Measurements from ENCODE around the gene ACO1. TPM values are rescaled to one million over a fixed set of nuclear protein-coding genes. Genes with fewer than 3 reads are reported as not detected.
"Not testable (repeated sequence)": the region's sequence is repeated elsewhere in the genome, so short reads cannot be mapped to it uniquely, and the experiment has no call there.

Gene ACO1
- 21.8 and 28.4 TPM in 2 replicates for total RNA-seq

DNA sequence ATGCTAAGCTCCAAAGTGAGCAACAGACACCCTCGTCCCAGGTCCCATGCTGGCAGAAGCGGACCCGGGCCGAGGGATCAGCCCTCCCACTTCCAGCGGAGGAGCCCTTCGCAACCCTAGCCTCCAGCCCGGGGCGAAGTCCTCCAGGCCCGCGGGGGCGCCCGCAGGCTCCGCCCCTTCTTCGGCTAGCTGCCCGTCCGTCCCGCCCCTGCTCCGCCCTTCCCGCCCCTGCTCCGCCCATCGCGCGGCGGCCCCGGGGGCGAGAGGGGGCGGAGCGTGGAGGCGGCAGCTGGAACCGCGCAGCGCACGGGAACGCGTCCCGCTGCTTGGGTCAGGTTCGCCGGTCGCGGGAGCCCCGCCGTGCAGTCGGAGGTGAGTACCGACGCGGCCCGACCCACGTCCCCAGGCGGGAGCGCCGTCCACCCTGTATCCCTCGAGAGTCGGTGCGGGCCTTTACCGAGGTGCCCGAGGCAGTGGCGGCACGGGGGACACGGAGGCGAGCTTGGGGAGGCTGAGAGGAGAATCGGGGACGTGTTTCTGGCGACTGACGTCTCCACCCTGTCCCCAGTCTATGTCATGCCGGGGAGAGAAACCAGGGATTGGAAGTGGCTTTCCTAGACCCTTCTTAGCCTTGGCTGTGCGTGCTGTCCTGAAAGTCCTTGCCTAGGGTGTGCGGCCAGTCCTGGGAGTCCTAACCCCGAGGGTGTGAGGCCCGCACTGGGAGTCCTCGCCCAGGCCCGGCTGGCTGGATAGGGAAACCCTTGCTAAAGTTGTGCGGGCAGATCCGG, at the start of gene ACO1:
Gene ACO1, plus strand, starts transcription at position 280 of the 788 bp plus-strand sequence. CDS start 20,864 bp downstream, outside the sequence.
- DNase-seq (ENCODE audit: low read depth in 2 of 2): peak; percentile 87 to 89

DNA sequence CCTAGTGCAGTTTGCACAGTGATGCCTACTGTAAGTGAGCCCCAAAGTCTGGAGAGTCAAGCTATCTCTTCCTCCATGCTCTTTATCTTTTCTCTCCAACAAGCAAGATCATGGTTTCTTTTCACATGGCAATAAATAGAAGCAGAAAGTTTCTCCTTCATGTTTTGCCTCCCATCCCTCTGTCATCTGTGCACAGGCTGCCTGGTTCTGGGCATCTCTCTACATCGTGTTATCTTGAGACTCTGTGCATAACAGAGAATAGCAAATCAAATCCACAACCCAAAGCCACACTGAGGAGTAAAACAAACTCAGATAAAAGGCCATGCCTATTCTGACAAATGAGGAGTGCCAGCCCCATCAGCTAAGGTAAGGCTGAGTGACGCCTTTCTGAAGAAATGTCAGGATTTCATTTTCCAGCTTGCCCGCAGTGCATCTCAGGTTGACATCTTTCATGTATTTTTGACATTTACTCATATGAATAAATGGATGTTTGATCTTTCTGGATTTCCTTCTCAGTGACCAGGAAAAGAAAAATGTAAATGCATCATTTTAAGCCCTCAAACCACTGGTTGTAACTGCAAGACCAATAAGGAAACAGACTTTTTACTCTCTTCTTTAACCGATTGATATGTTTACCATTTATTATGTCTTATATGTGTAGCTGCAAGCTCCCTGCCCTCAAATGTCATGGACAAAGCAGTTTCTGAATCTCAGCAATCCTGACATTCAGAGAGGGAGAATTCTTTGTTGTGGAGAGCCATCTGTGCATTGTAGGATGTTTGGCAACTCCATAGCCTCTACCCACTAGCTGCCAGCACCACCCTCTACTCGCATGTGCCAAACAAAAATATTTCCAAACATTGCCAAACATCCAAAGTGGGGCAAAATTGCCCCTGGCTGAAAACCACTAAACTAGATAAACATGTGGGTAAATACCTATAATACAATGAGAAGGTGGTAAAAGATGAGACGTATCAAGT, 49.2 kb upstream of the ACO1 start:
- no peak for DNase-seq (ENCODE audit: low read depth in 2 of 2)

DNA sequence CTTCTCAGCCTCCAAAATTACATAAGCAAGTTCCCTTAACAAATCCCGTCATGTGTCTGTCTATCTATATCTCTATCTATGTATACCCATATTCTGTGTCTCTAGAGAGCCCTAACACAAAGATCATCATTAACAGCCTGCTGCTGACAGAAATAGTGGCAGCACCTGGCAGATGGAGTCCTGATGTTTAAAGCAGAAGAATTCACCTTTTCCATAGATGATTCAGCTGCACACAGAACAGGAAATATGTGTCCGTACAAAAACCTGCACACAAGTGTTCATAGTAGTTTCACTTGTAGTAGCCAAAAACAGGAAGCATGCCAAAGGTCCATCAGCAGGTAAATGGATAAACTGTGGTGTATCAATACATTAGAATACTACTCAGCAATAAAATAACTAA, 45.0 kb upstream of the ACO1 start:
- peak in 1 of 2 donors; percentile 9 for DNase-seq (ENCODE audit: low read depth in 2 of 2)

DNA sequence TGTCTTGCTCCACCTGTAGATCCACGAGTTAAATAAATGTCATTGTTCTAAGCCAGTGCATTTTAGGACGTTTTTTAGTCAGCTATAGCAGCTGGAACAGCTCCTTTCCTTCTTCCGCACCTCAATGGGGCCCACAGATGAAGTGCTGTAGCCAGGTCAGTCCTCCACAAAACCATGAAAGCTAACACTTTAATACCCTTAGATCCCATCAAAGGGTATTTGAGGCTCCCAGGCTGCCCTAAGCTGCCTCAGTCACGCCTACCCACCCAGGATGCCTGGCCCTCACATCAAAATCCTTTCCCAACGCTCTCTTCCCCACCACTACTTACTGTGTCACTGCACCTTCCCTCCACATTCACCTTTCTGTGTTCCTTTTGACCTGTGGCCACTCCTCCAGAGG, 44.1 kb upstream of the ACO1 start:
- DNase-seq (ENCODE audit: low read depth in 2 of 2): no peak

- DNase-seq (ENCODE audit: low read depth in 2 of 2): peak; percentile 22 to 53
These were observed 39.8 kb upstream of the ACO1 start for GRCh38 chr9:32344551-32345182.

DNA sequence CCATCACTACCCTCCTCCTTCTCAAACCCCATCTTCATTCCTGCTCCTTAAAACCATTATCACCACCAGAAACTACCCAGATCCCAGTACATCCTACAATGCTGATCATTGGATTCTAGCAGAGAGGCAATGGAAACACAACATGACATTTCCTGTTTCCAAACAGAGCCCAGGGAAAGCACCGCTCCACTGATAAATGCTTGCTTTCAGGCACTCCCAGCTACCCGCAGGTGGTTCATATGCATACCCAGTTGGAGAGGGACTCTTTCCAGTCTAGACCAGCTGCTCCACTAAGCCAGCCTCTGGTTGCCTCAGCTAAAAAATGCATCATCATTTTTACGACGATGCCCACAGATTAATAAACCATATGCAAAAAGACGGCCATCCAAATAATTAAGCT, 39.2 kb upstream of the ACO1 start:
- DNase-seq (ENCODE audit: low read depth in 2 of 2): peak in 1 of 2 donors; percentile 28

DNA sequence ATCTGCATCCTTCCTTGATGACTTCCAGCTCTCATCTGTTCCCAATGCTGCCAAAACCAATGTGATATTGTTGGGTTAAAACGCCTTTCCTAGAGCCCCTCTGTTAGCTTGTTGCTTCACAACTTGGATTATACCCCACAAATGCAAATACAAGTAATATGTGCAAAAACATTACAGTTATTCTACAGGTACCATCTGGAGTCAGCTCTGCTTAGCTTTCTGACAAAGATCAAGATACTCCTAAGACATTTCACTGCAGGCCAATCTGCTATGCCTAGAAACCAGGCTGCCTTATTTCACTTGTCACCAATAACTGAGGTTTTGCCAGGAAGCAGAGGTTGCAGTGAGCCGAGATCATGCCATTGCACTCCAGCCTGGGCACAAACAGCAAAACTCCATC, 36.9 kb upstream of the ACO1 start:
- DNase-seq (ENCODE audit: low read depth in 2 of 2): no peak

DNA sequence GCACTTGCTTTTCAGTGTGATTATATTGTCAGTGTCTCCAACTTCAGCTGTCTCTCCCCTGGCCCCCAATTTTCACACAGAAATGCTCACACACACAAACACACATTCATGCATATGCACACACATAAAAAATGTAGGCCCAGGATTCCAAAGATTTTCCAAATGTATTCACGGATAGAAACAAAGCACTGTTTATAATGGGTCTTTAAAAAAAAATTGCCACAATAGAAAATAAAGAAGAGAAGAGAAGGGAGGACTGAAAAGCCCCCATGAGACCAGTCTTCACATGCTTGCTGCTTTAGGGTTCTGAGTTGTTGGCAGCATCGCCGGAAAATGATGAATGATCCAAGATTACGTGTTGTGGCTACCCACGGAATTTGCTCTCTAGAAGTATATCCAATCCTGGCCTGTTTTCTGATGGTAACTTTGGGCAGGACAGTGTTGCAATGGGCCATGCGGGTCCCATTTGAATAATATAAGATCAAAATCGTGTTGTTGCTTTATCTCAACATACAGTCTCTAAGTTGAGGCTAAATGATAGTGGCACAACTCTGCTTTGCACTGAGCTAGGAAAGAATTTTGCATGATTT, 36.2 kb upstream of the ACO1 start:
- no peak for DNase-seq (ENCODE audit: low read depth in 2 of 2)

DNA sequence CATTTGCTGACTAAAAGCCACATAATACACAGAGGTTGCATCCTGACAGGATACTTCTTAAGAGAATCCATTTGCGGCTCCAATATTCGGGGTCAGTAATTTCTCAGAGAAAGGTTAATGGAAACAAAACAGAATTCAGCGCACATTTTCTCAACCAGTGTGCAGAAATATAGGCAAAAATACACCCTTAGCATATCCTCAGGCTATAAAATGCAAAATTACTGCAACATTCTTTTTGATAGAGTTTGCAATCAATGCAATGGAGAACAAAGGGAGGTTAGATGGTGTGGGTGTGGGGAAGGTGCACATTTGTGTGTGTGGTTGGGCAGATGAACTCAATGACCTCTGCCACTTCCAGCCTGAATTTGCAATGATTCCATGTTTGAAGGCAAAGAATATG, 35.4 kb upstream of the ACO1 start:
- DNase-seq (ENCODE audit: low read depth in 2 of 2): no peak

DNA sequence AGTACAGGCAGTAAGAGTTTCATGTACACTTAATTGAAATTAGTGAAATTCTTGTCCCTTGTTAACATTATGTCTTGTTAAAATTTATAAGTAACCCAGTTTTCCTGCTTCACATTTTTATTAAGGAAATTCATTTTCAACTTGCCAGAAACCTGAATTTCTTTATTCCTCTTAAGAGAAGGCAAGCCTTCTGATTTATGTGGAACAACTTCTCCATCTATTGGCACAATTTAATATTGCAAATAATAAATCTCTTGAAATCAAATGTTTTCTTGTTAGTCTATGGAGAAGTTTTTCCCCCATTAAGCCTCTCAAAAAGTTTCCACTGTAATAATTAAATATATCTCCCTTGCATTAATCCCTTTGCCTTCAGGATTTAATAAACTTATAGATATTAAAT, 33.8 kb upstream of the ACO1 start:
- peak; percentile 28 to 44 for DNase-seq (ENCODE audit: low read depth in 2 of 2)

GRCh38 chr9:32351845-32352244, 32.6 kb upstream of the ACO1 start:
- DNase-seq (ENCODE audit: low read depth in 2 of 2): peak in 1 of 2 donors; percentile 3

GRCh38 chr9:32353476-32353875, 31.0 kb upstream of the ACO1 start:
- DNase-seq (ENCODE audit: low read depth in 2 of 2): not testable (repeated sequence)

DNA sequence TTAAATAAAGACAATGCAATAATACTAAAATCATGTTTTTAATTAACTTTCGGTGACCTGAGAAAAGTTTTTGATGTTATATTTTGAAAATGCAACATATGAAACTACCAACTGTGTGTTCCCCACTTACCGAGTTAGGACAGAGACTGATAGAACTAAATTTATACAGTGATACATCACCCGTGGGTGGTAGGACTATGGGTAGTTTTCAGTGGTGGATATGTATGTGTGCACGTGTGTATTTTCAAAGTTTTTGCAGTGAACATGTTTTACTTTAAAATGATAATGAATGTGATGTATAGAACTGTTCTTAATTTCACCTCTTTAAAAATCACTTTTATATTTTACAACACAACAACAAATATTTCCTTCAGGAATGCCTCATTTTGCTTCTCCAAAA, 25.0 kb upstream of the ACO1 start:
- no peak for DNase-seq (ENCODE audit: low read depth in 2 of 2)

DNA sequence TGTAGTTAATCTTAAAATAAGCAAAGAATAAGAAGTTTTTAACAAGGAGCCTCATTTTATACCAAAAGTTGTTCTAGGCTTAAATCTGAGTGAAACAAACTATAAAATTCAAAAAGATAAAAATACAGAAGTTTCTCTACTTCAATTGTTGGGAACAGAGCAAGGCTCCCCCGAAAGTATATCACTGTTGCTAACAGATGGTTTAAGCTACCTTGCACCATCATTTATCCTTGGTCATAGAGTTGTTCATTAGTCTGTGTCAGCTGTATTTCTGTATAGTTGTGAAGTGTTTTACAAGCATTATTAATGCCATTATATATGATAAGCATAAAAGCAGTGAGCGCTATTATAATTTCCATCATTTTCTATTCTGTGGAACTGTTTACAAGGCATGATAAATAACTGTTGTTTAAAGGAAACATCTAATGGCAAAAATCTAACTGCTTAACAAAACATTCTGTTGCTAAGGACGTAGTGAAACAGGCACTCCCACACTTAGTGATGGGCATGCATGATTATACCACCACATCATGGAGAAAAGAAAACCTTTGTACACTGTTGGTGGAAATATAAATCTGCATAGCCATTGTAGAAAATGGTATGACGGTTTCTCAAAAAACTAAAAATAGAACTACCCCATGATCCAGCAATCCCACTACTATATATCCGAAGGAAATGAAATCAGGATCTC, 23.3 kb upstream of the ACO1 start:
- DNase-seq (ENCODE audit: low read depth in 2 of 2): no peak

DNA sequence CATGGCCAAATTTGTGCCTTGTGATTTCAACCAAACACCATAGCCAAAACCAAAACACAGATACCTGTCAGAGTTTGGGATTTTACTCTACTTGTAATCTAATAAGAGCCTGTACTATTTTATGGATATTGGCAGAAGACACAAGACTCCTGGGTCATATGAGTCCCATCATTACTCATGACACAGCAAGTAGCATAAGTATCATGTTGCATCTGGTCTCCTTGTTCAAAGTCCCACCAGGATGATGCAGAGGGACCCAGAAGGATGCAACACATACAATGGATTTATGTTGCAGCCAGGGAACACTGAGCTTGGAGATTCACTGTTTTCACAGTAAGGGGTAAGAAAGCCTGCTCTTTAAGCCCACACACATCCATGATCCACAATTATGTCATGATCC, 13.2 kb upstream of the ACO1 start:
- no peak for DNase-seq (ENCODE audit: low read depth in 2 of 2)

DNA sequence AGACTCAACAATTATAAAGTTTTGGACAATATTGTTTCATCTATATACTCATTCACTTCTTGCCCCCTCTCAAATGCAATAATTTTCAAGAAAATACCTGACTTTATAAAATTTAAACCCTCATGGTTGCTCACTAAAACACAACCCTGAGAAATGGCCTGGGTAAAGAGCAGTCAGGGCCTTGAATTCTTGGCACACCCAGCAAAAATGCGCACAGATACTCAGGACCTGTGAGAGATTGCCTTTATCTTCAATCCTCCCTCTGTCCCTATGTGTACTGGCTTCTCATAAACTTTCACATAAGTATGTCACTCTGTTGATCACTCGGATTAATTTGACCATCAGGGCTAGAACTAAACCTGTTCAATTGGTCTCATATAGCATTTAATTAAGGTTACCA, 12.8 kb upstream of the ACO1 start:
- DNase-seq (ENCODE audit: low read depth in 2 of 2): no peak

GRCh38 chr9:32376285-32376684, 8.2 kb upstream of the ACO1 start:
- DNase-seq (ENCODE audit: low read depth in 2 of 2): no peak

GRCh38 chr9:32378496-32378895, 5.9 kb upstream of the ACO1 start:
- DNase-seq (ENCODE audit: low read depth in 2 of 2): peak; percentile 83 to 86

- peak; percentile 84 to 87 for DNase-seq (ENCODE audit: low read depth in 2 of 2)
These were observed 5.3 kb upstream of the ACO1 start for GRCh38 chr9:32378993-32379729.

GRCh38 chr9:32380944-32381343, 3.5 kb upstream of the ACO1 start:
- DNase-seq (ENCODE audit: low read depth in 2 of 2): no peak
